Uterus (tissue), 4 donors: ENCODE measurements around the gene MTMR11. TPM values are rescaled to one million over a fixed set of nuclear protein-coding genes. Genes with fewer than 3 reads are reported as not detected.
"Not testable (repeated sequence)": the region's sequence is repeated elsewhere in the genome, so short reads cannot be mapped to it uniquely, and the experiment has no call there.

Experiments used
- DNase-seq, 2 donors: peaks; one replicate each; pipeline ENCODE4 v3.0.0-alpha.2; 2019 to 2020
- H3K27ac ChIP-seq, 2 donors: fragments of 200-600 bp; sonication (generic); 1 replicate in 1 of 2; 2 replicates in 1 of 2; pipeline ENCODE4 v1.5.1; 2016 to 2018
- H3K27me3 ChIP-seq, 2 donors: fragments of 200-600 bp; sonication (generic); one replicate each; pipeline ENCODE4 v1.5.1; 2018 to 2019; ENCODE audit warnings: control low read depth in 1 of 2
- H3K36me3 ChIP-seq, 2 donors: fragments of 200-600 bp; sonication (generic); one replicate each; pipeline ENCODE4 v1.5.1; 2019; ENCODE audit warnings: control low read depth in 1 of 2
- H3K4me1 ChIP-seq, 2 donors: fragments of 200-600 bp; sonication (generic); one replicate each; pipeline ENCODE4 v1.5.1; 2018 to 2019; ENCODE audit warnings: control low read depth in 1 of 2
- H3K4me3 ChIP-seq, 2 donors: fragments of 200-600 bp; sonication (generic); 1 replicate in 1 of 2; 2 replicates in 1 of 2; pipeline ENCODE4 v1.5.1; 2018 to 2019; ENCODE audit warnings: mild to moderate bottlenecking in 1 of 2
- H3K9me3 ChIP-seq, 2 donors: fragments of 200-600 bp; sonication (generic); one replicate each; pipeline ENCODE4 v1.5.1; 2019; ENCODE audit warnings: control low read depth in 1 of 2
- CTCF ChIP-seq, 4 experiments: fragments of 200-600 bp in 2 of 4; fragments of 450-650 bp in 2 of 4; sonication (generic) in 2 of 4; IDR thresholded peaks; one replicate each; pipeline ENCODE4 v1.5.1; 2016 to 2019; ENCODE audit warnings: antibody characterized with exemption in 4 of 4, mild to moderate bottlenecking in 2 of 4, moderate library complexity in 1 of 4
- POLR2A ChIP-seq, 2 donors: fragments of 450-650 bp; IDR thresholded peaks; one replicate each; pipeline ENCODE4 v1.6.1; 2016; ENCODE audit warnings: antibody characterized with exemption in 2 of 2, mild to moderate bottlenecking in 1 of 2, moderate library complexity in 1 of 2
- intact Hi-C: fragments of 100-400 bp; cut with DNase I; formaldehyde crosslinking; loops from one replicate; pipeline ENCODE4 v1.15.1; 2023; ENCODE audit warnings: low total_unique reads
- total RNA-seq, 4 donors: library from RNA; depleted of rRNA in 3 of 4; stranded (reverse); fragments of >200 nt in 3 of 4; gene quantifications; one replicate each; pipeline versions ENCODE4 v1.1.0 to v1.2.4, GENCODE V29; 2014 to 2023
- donor health status: DM: yes; HTN: yes; CAD: no.

MTMR11 gene
- total RNA-seq, 4 donors from 2014 or later, result 6.4 to 48.2 (median 32.1) TPM

GRCh38 chr1:149965440-149965839 lies 28.8 kb upstream of the MTMR11 start:
- Histone ChIP-seq H3K27me3 (no peaks in the 10 kb centered on the region), H3K27ac (no peak overlapping the region), H3K36me3 (no peaks in the 10 kb centered on the region), H3K4me1 (no peaks in the 10 kb centered on the region), H3K4me3 (no peak overlapping the region), H3K9me3 (no peaks in the 10 kb centered on the region)
- intact Hi-C loops, result loop anchor here (10.0 kb wide), 1 partner anchor 209 kb away; no protein-coding TSS in a partner anchor
- TF ChIP-seq CTCF (IDR thresholded peaks at IDR 0.05), result no peak
- no peak for TF ChIP-seq POLR2A (IDR thresholded peaks at IDR 0.05)
- DNase-seq, result no peak

- peak overlapping the region; percentile 3 to 37 for H3K27ac ChIP-seq
- no peaks in the 10 kb centered on the region for H3K27me3 ChIP-seq
- no peaks in the 10 kb centered on the region for H3K9me3 ChIP-seq
- TF ChIP-seq CTCF (IDR thresholded peaks at IDR 0.05), result no peak
- TF ChIP-seq POLR2A (IDR thresholded peaks at IDR 0.05), result no peak
- intact Hi-C loops, result loop anchor here (5.0 to 10.0 kb wide), 2 partner anchors 89 to 211 kb away; no protein-coding TSS in a partner anchor
- no peak overlapping the region for H3K4me3 ChIP-seq
- no peaks in the 10 kb centered on the region for H3K36me3 ChIP-seq
- no peaks in the 10 kb centered on the region for H3K4me1 ChIP-seq
- DNase-seq, result no peak
Observed at GRCh38 chr1:149963358-149963757, 26.7 kb upstream of the MTMR11 start.

GRCh38 chr1:149962736-149963135 lies 26.1 kb upstream of the MTMR11 start:
- TF ChIP-seq CTCF (IDR thresholded peaks at IDR 0.05), result no peak
- TF ChIP-seq POLR2A (IDR thresholded peaks at IDR 0.05), result no peak
- DNase-seq, result no peak
- no peaks in the 10 kb centered on the region for H3K27me3 ChIP-seq
- intact Hi-C loops, result loop anchor here (5.0 to 10.0 kb wide), 2 partner anchors 90 to 212 kb away; no protein-coding TSS in a partner anchor
- H3K27ac ChIP-seq, result peak overlapping the region in 1 of 2 donors; percentile 37
- no peaks in the 10 kb centered on the region for H3K4me1 ChIP-seq
- no peak overlapping the region for H3K4me3 ChIP-seq
- no peaks in the 10 kb centered on the region for H3K36me3 ChIP-seq
- no peaks in the 10 kb centered on the region for H3K9me3 ChIP-seq

- H3K4me1 ChIP-seq, result no peaks in the 10 kb centered on the region
- DNase-seq, result peak; percentile 46 to 60
- intact Hi-C loops, result loop anchor here (5.0 to 10.0 kb wide), 2 partner anchors 90 to 213 kb away; no protein-coding TSS in a partner anchor
- no peaks in the 10 kb centered on the region for H3K27me3 ChIP-seq
- H3K9me3 ChIP-seq, result no peaks in the 10 kb centered on the region
- no peak for TF ChIP-seq POLR2A (IDR thresholded peaks at IDR 0.05)
- TF ChIP-seq CTCF (IDR thresholded peaks at IDR 0.05), result peak; percentile 79 to 86 (median 84)
- H3K36me3 ChIP-seq, result no peaks in the 10 kb centered on the region
- no peak overlapping the region for H3K4me3 ChIP-seq
- peak overlapping the region; percentile 11 to 37 for H3K27ac ChIP-seq
Observed at GRCh38 chr1:149962039-149962647, 25.5 kb upstream of the MTMR11 start.

- H3K36me3 ChIP-seq, H3K4me3 ChIP-seq, H3K27ac ChIP-seq, DNase-seq, intact Hi-C loops, H3K4me1 ChIP-seq, H3K9me3 ChIP-seq, H3K27me3 ChIP-seq: not testable (repeated sequence)
Observed at GRCh38 chr1:149957548-149957947, 20.9 kb upstream of the MTMR11 start.
